ENCODE data around the gene PTPN3. TPM values are rescaled to one million over a fixed set of nuclear protein-coding genes. Genes with fewer than 3 reads are reported as not detected.

The PTPN3 gene
- total RNA-seq, 2 donors from 2014 or later, result 13.2 to 19.5 TPM

- Histone ChIP-seq H3K27ac (no peak overlapping the region), H3K36me3 (replicated peaks in 1 of 2; ENCODE audit: insufficient read depth in 1 of 2, low read depth in 2 of 2) (no peaks in the 10 kb centered on the region), H3K4me3 (no peak overlapping the region), H3K9me3 (no peaks in the 10 kb centered on the region), H3K27me3 (no peaks in the 10 kb centered on the region), H3K4me1 (peaks cover 5% of the 10 kb centered on the region)
- intact Hi-C loops (cut with DNase I), result no loop called here
- DNase-seq (no peak), ATAC-seq (no peak)
- 60 to 76% methylated on average over 2 of the region's 2 CpGs for WGBS, 2 donors
- TF ChIP-seq POLR2A (IDR thresholded peaks at IDR 0.05), result no peak
- no peak for TF ChIP-seq CTCF (IDR thresholded peaks at IDR 0.05)
Measured at GRCh38 chr9:109354190-109354589, 143.9 kb downstream of the PTPN3 start.

- WGBS, 2 donors, result 84 to 89% methylated on average over 5 of the region's 5 CpGs
- Histone ChIP-seq H3K4me1 (peaks cover 9% of the 10 kb centered on the region), H3K27ac (no peak overlapping the region), H3K27me3 (no peaks in the 10 kb centered on the region), H3K36me3 (replicated peaks in 1 of 2; ENCODE audit: insufficient read depth in 1 of 2, low read depth in 2 of 2) (no peaks in the 10 kb centered on the region), H3K9me3 (no peaks in the 10 kb centered on the region), H3K4me3 (no peak overlapping the region)
- ATAC-seq (no peak), DNase-seq (no peak)
- TF ChIP-seq POLR2A (IDR thresholded peaks at IDR 0.05) (no peak), CTCF (IDR thresholded peaks at IDR 0.05) (no peak)
- intact Hi-C loops (cut with DNase I), result no loop called here
Measured at GRCh38 chr9:109351032-109351431, 147.1 kb downstream of the PTPN3 start.

GRCh38 chr9:109349421-109349846, 148.7 kb downstream of the PTPN3 start:
- intact Hi-C loops (cut with DNase I), result no loop called here
- ATAC-seq, result no peak

GRCh38 chr9:109346904-109347303, 151.2 kb downstream of the PTPN3 start:
- intact Hi-C loops (cut with DNase I), result no loop called here
- DNase-seq, result no peak
- Histone ChIP-seq H3K4me3 (no peak overlapping the region), H3K36me3 (replicated peaks in 1 of 2; ENCODE audit: insufficient read depth in 1 of 2, low read depth in 2 of 2) (no peaks in the 10 kb centered on the region), H3K27ac (no peak overlapping the region), H3K27me3 (no peaks in the 10 kb centered on the region), H3K4me1 (peaks cover 22% of the 10 kb centered on the region), H3K9me3 (no peaks in the 10 kb centered on the region)
- 86 to 88% methylated on average over 3 of the region's 3 CpGs for WGBS, 2 donors
- no peak for ATAC-seq
- TF ChIP-seq CTCF (IDR thresholded peaks at IDR 0.05) (no peak), POLR2A (IDR thresholded peaks at IDR 0.05) (no peak)

More at GRCh38 chr9:109349421-109349846, 148.7 kb downstream of the PTPN3 start:
- no peaks in the 10 kb centered on the region for H3K27me3 ChIP-seq
- peak in 2 of 4 donors; percentile 25 to 33 for DNase-seq
- H3K9me3 ChIP-seq, result no peaks in the 10 kb centered on the region
- H3K4me3 ChIP-seq, result no peak overlapping the region
- peaks cover 22% of the 10 kb centered on the region for H3K4me1 ChIP-seq
- TF ChIP-seq POLR2A (IDR thresholded peaks at IDR 0.05) (no peak), CTCF (IDR thresholded peaks at IDR 0.05) (no peak)
- H3K27ac ChIP-seq, result peak overlapping the region in 2 of 4 donors; percentile 27 to 34
- no peaks in the 10 kb centered on the region for H3K36me3 ChIP-seq (replicated peaks in 1 of 2; ENCODE audit: insufficient read depth in 1 of 2, low read depth in 2 of 2)

GRCh38 chr9:109344866-109345265, 153.2 kb downstream of the PTPN3 start:
- H3K36me3 ChIP-seq (replicated peaks in 1 of 2; ENCODE audit: insufficient read depth in 1 of 2, low read depth in 2 of 2), result no peaks in the 10 kb centered on the region
- H3K4me1 ChIP-seq, result peaks cover 22% of the 10 kb centered on the region
- ATAC-seq (no peak), DNase-seq (no peak)
- no peak for TF ChIP-seq CTCF (IDR thresholded peaks at IDR 0.05)
- no peak for TF ChIP-seq POLR2A (IDR thresholded peaks at IDR 0.05)
- intact Hi-C loops (cut with DNase I), result no loop called here
- no peaks in the 10 kb centered on the region for H3K27me3 ChIP-seq
- no peak overlapping the region for H3K4me3 ChIP-seq
- 45 to 47% methylated on average over 3 of the region's 3 CpGs for WGBS, 2 donors
- H3K9me3 ChIP-seq, result no peaks in the 10 kb centered on the region
- H3K27ac ChIP-seq, result peak overlapping the region; percentile 76 to 94 (median 90)
